Lower lobe of right lung (tissue), 2 donors: ENCODE data around the gene CCL1. TPM values are rescaled to one million over a fixed set of nuclear protein-coding genes. Genes with fewer than 3 reads are reported as not detected.
A peak's percentile ranks its signal among the peaks of the same experiment; 100 is the strongest.
"Not testable (repeated sequence)": the region's sequence is repeated elsewhere in the genome, so short reads cannot be mapped to it uniquely, and the experiment has no call there.

Experiments
- ATAC-seq, 2 donors: fragments of 200-7000 bp; cut with Tn5 transposase; one replicate each; pipeline ENCODE4 v1.9.1; 2020 to 2022; ENCODE audit warnings: mild to moderate bottlenecking in 2 of 2, moderate library complexity in 2 of 2
- DNase-seq: peaks from one replicate; pipeline ENCODE4 v3.0.0-alpha.2; 2020
- H3K27ac ChIP-seq: fragments of 200-600 bp; one replicate; pipeline ENCODE4 v1.8.0; 2022
- H3K27me3 ChIP-seq: fragments of 200-600 bp; one replicate; pipeline ENCODE4 v1.8.0; 2022; ENCODE audit warnings: low read depth
- H3K36me3 ChIP-seq: fragments of 200-600 bp; one replicate; pipeline ENCODE4 v1.8.0; 2022; ENCODE audit warnings: mild to moderate bottlenecking
- H3K4me1 ChIP-seq: fragments of 200-600 bp; one replicate; pipeline ENCODE4 v1.8.0; 2022
- H3K4me3 ChIP-seq: fragments of 200-600 bp; one replicate; pipeline ENCODE4 v1.8.0; 2022; ENCODE audit warnings: mild to moderate bottlenecking
- H3K9me3 ChIP-seq: fragments of 200-600 bp; one replicate; pipeline ENCODE4 v1.8.0; 2022
- intact Hi-C: fragments of 100-400 bp; cut with DNase I; formaldehyde crosslinking; loops from one replicate; pipeline ENCODE4 v1.11.0; 2022
- total RNA-seq: library from RNA; stranded (reverse); fragmentation: NEBNext Ultra II Directional; extraction: Animal tissue kit (Norgen Biotek cat#: 25700); gene quantifications from one replicate; pipeline ENCODE4 v1.2.1, GENCODE V29; 2021
- TF ChIP-seq, protein P1 (sequence below): fragments of 200-600 bp; IDR thresholded peaks from one replicate; pipeline ENCODE4 v1.8.0; 2022; ENCODE audit warnings: antibody characterized with exemption, mild to moderate bottlenecking
- donor health status: DM: no; HTN: yes; CAD: no; lungs with severe emphysema.

CCL1 gene
- total RNA-seq, 1 donor from 2014 or later, result not detected

DNA sequence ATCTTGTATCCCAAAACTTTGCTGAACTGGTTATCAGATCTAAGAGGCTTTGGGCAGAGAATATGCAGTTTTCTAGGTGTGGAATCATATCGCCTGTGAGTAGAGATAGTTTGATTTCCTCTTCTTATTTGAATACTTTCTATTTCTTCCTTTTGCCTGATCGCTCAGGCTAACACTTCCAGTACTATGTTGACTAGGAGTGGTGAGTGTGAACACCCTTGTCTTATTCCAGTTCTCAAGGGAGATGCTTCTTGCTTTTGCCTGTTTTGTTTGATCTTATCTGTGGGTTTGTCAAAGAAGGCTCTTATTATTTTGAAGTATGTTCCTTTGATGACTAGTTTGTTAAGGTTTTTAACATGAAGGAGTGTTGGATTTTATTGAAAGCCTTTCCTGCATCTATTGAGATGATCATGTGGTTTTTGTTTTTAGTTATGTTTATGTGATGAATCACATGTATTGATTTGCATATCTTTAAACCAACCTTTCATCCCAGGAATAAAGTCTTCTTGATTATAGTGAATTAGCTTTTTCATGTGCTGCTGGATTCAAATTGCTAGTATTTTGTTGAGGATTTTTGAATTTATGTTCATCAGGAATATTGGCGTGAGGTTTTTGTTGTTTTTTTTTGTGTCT, 23.8 kb downstream of the CCL1 start:
- H3K9me3 ChIP-seq, result no peaks in the 10 kb centered on the region
- intact Hi-C loops, result no loop called here
- no peaks in the 10 kb centered on the region for H3K4me1 ChIP-seq
- TF ChIP-seq, protein P1, sequence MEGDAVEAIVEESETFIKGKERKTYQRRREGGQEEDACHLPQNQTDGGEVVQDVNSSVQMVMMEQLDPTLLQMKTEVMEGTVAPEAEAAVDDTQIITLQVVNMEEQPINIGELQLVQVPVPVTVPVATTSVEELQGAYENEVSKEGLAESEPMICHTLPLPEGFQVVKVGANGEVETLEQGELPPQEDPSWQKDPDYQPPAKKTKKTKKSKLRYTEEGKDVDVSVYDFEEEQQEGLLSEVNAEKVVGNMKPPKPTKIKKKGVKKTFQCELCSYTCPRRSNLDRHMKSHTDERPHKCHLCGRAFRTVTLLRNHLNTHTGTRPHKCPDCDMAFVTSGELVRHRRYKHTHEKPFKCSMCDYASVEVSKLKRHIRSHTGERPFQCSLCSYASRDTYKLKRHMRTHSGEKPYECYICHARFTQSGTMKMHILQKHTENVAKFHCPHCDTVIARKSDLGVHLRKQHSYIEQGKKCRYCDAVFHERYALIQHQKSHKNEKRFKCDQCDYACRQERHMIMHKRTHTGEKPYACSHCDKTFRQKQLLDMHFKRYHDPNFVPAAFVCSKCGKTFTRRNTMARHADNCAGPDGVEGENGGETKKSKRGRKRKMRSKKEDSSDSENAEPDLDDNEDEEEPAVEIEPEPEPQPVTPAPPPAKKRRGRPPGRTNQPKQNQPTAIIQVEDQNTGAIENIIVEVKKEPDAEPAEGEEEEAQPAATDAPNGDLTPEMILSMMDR, result no peak
- no peaks in the 10 kb centered on the region for H3K27me3 ChIP-seq
- no peaks in the 10 kb centered on the region for H3K36me3 ChIP-seq
- H3K27ac ChIP-seq, result no peak overlapping the region
- ATAC-seq, result no peak
- no peak for DNase-seq
- H3K4me3 ChIP-seq, result no peak overlapping the region

DNA sequence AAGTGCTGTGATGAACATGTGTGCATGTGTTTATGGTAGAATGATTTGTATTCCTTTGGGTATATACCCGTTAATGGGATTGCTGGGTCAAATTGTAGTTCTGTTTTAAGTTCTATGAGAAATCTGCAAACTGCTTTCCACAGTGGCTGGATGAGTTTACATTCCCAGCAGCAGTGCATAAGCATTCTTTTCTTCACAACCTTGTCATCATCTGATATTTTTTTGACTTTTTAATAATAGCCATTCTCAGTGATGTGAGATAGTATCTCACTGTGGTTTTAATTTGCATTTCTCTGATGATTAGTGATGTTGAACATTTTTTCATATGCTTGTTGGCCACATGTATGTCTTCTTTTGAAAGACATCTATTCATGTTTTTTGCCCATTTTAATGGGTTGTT, 25.3 kb downstream of the CCL1 start:
- TF ChIP-seq, protein P1, result no peak
- Histone ChIP-seq H3K9me3 (no peaks in the 10 kb centered on the region), H3K27me3 (no peaks in the 10 kb centered on the region), H3K36me3 (no peaks in the 10 kb centered on the region), H3K4me3 (no peak overlapping the region), H3K27ac (no peak overlapping the region), H3K4me1 (no peaks in the 10 kb centered on the region)
- no peak for DNase-seq
- ATAC-seq, result no peak
- intact Hi-C loops, result no loop called here

DNA sequence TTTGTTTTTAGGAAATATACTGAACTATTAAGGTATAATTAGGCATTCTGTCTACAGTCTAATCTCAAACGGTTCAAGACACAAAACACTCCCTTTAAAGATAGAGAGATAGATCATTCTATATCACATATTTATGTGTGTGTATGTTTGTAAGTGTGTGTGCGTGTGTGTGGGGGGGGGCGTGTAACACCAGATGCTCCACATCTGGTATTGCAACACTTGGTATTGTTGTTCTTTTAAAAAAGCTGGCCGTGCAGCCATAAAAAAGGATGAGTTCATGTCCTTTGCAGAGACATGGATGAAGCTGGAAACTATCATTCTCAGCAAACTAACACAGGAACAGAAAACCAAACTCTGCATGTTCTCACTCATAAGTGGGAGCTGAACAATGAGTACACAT, 35.5 kb downstream of the CCL1 start:
- H3K36me3 ChIP-seq, H3K27me3 ChIP-seq, H3K4me3 ChIP-seq, ATAC-seq, H3K27ac ChIP-seq, DNase-seq, intact Hi-C loops, H3K4me1 ChIP-seq: not testable (repeated sequence)
- H3K9me3 ChIP-seq, result peaks cover 10% of the 10 kb centered on the region

- DNase-seq (no peak), ATAC-seq (no peak)
- Histone ChIP-seq H3K4me3 (no peak overlapping the region), H3K27ac (peak overlapping the region; percentile 13), H3K27me3 (no peaks in the 10 kb centered on the region), H3K9me3 (peaks cover 10% of the 10 kb centered on the region), H3K36me3 (no peaks in the 10 kb centered on the region), H3K4me1 (no peaks in the 10 kb centered on the region)
- intact Hi-C loops, result no loop called here
- TF ChIP-seq, protein P1, result no peak
These were observed 41.1 kb downstream of the CCL1 start for GRCh38 chr17:34321964-34322363.

DNA sequence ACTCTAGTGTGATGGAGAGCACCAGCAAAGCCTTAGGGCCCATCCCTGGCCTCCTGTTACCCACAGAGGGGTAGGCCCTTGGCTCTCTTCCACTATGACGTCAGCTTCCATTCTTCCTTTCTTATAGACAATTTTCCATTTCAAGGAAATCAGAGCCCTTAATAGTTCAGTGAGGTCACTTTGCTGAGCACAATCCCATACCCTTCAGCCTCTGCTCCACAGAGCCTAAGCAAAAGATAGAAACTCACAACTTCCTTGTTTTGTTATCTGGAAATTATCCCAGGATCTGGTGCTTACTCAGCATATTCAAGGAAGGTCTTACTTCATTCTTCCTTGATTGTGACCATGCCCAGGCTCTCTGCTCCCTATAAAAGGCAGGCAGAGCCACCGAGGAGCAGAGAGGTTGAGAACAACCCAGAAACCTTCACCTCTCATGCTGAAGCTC, 44.0 kb downstream of the CCL1 start, which contains the start of gene CCL8:
Gene CCL8 (plus strand): TSS at position 397 of the 445 bp plus-strand sequence. CDS start 67 bp downstream, outside the sequence.
- Histone ChIP-seq H3K27ac (no peak within 1 kb of the TSS), H3K4me1 (peaks cover 11% of the 10 kb centered on the region), H3K27me3 (no peaks in the 10 kb centered on the region), H3K4me3 (no peak within 1 kb of the TSS), H3K9me3 (peaks cover 3% of the 10 kb centered on the region), H3K36me3 (no peaks in the 10 kb centered on the region)
- intact Hi-C loops, result no loop called here
- TF ChIP-seq, protein P1, result no peak
- DNase-seq, result no peak
- no peak for ATAC-seq

DNA sequence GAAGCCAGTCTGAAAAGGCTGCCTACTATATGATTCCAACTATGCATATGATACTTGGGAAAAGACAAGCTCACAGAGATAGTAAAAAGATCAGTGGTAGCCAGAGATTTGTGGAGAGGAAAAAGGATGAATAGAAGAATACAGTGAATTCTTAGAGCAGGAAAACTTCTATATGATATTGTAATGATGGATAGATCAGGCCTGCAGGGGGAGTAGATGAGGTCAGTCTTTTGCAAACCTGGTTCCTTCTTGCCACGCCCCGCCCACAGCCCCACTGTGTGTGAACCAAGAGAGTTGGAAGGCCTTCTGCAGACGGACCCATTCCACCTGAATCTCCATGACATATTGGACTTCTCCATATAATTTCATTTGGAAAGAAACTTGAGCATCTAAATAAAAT, 44.6 kb downstream of the CCL1 start:
- peak; percentile 59 for DNase-seq

More for the DNA sequence above, 44.6 kb downstream of the CCL1 start:
- no peak for ATAC-seq
- Histone ChIP-seq H3K27me3 (no peaks in the 10 kb centered on the region), H3K4me1 (peaks cover 17% of the 10 kb centered on the region), H3K4me3 (no peak overlapping the region), H3K27ac (no peak overlapping the region), H3K36me3 (no peaks in the 10 kb centered on the region), H3K9me3 (no peaks in the 10 kb centered on the region)
- TF ChIP-seq, protein P1, result no peak
- intact Hi-C loops, result no loop called here
